PC-3 (cell line): Measurements from ENCODE around the gene ANKS1B. TPM values are rescaled to one million over a fixed set of nuclear protein-coding genes. Genes with fewer than 3 reads are reported as not detected.

Source experiments
- ATAC-seq: fragments of 200-7000 bp; cut with Tn5 transposase; 2 replicates; pipeline ENCODE4 v1.9.1; 2020; ENCODE audit warnings: mild to moderate bottlenecking, moderate library complexity
- BruUV-seq: library from RNA; stranded (reverse); fragments of 400-500 nt; replicated peaks from 2 replicates; lab custom pipeline; 2021; lab: Mats Ljungman, UMichigan
- CTCF ChIA-PET: fragments of 300-600 bp; sonication (Branson Sonifier 250); formaldehyde crosslinking; loops from one replicate; lab custom pipeline; 2022; ENCODE audit warnings: antibody characterized with exemption; lab: Charles Lee
- POLR2A ChIA-PET: fragments of 300-600 bp; sonication (Branson Sonifier 250); formaldehyde crosslinking; loops from one replicate; lab custom pipeline; 2022; ENCODE audit warnings: antibody characterized with exemption; ENCODE audit not compliant: unreplicated experiment; lab: Charles Lee
- DNase-seq: peaks from one replicate; pipeline ENCODE4 v3.0.0-alpha.2; 2015
- H2AFZ ChIP-seq: fragments of 300-600 bp; sonication (generic); 2 replicates; pipeline ENCODE4 v1.6.0; 2016; ENCODE audit warnings: antibody characterized with exemption, low read length
- H3F3A ChIP-seq: fragments of 300-600 bp; sonication (generic); one replicate; pipeline ENCODE4 v1.6.0; 2017; ENCODE audit warnings: antibody characterized with exemption, low read length, control low read depth, mild to moderate bottlenecking; ENCODE audit not compliant: unreplicated experiment
- H3K27ac ChIP-seq: fragments of 300-600 bp; sonication (generic); 2 replicates; pipeline ENCODE4 v1.5.1; 2016; ENCODE audit warnings: mild to moderate bottlenecking, low read length
- H3K27me3 ChIP-seq: fragments of 300-600 bp; sonication (generic); 2 replicates; pipeline ENCODE4 v1.6.1; 2016; ENCODE audit warnings: low read length, mixed read lengths
- H3K36me3 ChIP-seq: fragments of 300-600 bp; sonication (generic); 2 replicates; pipeline ENCODE4 v1.6.1; 2016; ENCODE audit warnings: low read depth, mixed run types, low read length, mixed read lengths
- H3K4me1 ChIP-seq: fragments of 300-600 bp; sonication (generic); 2 replicates; pipeline ENCODE4 v1.5.1; 2016; ENCODE audit warnings: low read length; ENCODE audit not compliant: insufficient read depth
- H3K4me2 ChIP-seq: fragments of 300-600 bp; sonication (generic); 2 replicates; pipeline ENCODE4 v1.6.0; 2016; ENCODE audit warnings: low read length
- H3K4me3 ChIP-seq: fragments of 300-600 bp; sonication (generic); 2 replicates; pipeline ENCODE4 v1.5.1; 2016; ENCODE audit warnings: mild to moderate bottlenecking, low read length, mixed read lengths
- H3K79me2 ChIP-seq: fragments of 300-600 bp; sonication (generic); 2 replicates; pipeline ENCODE4 v1.6.1; 2017; ENCODE audit warnings: low read length, mixed read lengths
- H3K9ac ChIP-seq: fragments of 300-600 bp; sonication (generic); 2 replicates; pipeline ENCODE4 v1.6.0; 2016; ENCODE audit warnings: mild to moderate bottlenecking, low read length
- H3K9me2 ChIP-seq: fragments of 300-600 bp; sonication (generic); replicated peaks from 2 replicates; pipeline ENCODE4 v1.6.1; 2016; ENCODE audit warnings: mixed run types, low read length, mixed read lengths
- H3K9me3 ChIP-seq: fragments of 300-600 bp; sonication (generic); 2 replicates; pipeline ENCODE4 v1.6.1; 2016; ENCODE audit warnings: low read length, mixed read lengths
- H4K20me1 ChIP-seq: fragments of 300-600 bp; sonication (generic); 2 replicates; pipeline ENCODE4 v1.6.1; 2016; ENCODE audit warnings: low read length, mixed read lengths
- CTCF ChIP-seq: fragments of 300-600 bp; sonication (generic); conservative IDR thresholded peaks from 2 replicates; pipeline ENCODE4 v1.5.1; 2017; ENCODE audit warnings: antibody characterized with exemption, low read depth, mild to moderate bottlenecking, low read length
- EZH2 ChIP-seq: fragments of 300-600 bp; sonication (generic); IDR thresholded peaks from one replicate; pipeline ENCODE4 v1.6.1; 2017; ENCODE audit warnings: antibody characterized with exemption, mild to moderate bottlenecking, low read length; ENCODE audit not compliant: unreplicated experiment
- EZH2phosphoT487 ChIP-seq: fragments of 300-600 bp; sonication (generic); IDR thresholded peaks from 2 replicates; pipeline ENCODE4 v1.6.1; 2018; ENCODE audit warnings: mild to moderate bottlenecking, antibody characterized with exemption, low read length, borderline replicate concordance
- intact Hi-C: fragments of 100-400 bp; cut with micrococcal nuclease; formaldehyde crosslinking; loops from 2 replicates; pipeline ENCODE4 v1.9.0; 2023
- total RNA-seq: library from RNA; depleted of rRNA; stranded (reverse); fragments of >200 nt; gene quantifications from 2 replicates; pipeline ENCODE4 v1.2.3, GENCODE V29; 2014

The ANKS1B gene
- total RNA-seq, 1 experiment from 2014 or later: 0.07 TPM

DNA sequence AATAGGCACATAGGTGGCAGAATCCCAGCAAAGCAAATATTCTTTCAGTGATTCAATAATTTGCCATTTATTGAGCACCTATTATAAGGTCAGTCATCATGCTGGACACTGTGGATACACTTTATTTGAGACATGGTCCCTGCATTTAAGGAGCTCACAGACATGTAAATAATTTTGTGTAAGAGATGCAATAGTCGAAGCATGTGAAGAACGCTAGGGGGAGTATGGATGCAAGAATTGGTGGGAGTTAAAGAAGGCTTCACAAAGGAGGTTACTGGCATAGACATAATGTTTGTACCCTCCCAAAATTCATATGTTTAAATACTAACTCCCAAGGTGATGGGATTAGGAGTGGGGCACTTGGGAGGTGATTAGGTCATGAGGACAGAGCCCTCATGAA is 597.8 kb downstream of the ANKS1B start:
- Histone ChIP-seq H3K9ac (no peak overlapping the region), H3K4me1 (no peaks in the 10 kb centered on the region), H3K9me2 (no peaks in the 10 kb centered on the region), H3K79me2 (no peaks in the 10 kb centered on the region), H2AFZ (no peak overlapping the region), H3K27ac (no peak overlapping the region), H3F3A (no peaks in the 10 kb centered on the region), H3K9me3 (no peaks in the 10 kb centered on the region), H3K4me2 (no peak overlapping the region), H3K4me3 (no peak overlapping the region), H4K20me1 (no peaks in the 10 kb centered on the region), H3K36me3 (no peaks in the 10 kb centered on the region), H3K27me3 (no peaks in the 10 kb centered on the region; the same call in 1 of the 2 replicates)
- no TSS peak for BruUV-seq
- peak; percentile 76 for DNase-seq
- peak; percentile 79 for ATAC-seq
- intact Hi-C loops: loop anchor here (1.0 to 5.0 kb wide), 5 partner anchors 233 to 381 kb away; no protein-coding TSS in a partner anchor
- TF ChIP-seq EZH2phosphoT487: no peak
- TF ChIP-seq EZH2: no peak
- peak; percentile 89 for TF ChIP-seq CTCF
- POLR2A ChIA-PET: no interaction called here
- CTCF ChIA-PET: interaction anchor here (0.6 to 1.2 kb wide), 5 partner anchors 233 to 344 kb away, joined by 5 to 8 read pairs (median 7); no protein-coding TSS in a partner anchor

GRCh38 chr12:99383258-99383657 is 601.5 kb downstream of the ANKS1B start:
- CTCF ChIA-PET: interaction anchor here (0.6 kb wide), 1 partner anchor 204 kb away, joined by 9 read pairs; no protein-coding TSS in a partner anchor
- Histone ChIP-seq H3K4me1 (no peaks in the 10 kb centered on the region), H3K9me3 (no peaks in the 10 kb centered on the region), H3K9me2 (no peaks in the 10 kb centered on the region), H3K36me3 (no peaks in the 10 kb centered on the region), H3K9ac (no peak overlapping the region), H3K27me3 (no peaks in the 10 kb centered on the region), H3K27ac (no peak overlapping the region), H4K20me1 (no peaks in the 10 kb centered on the region), H3K79me2 (no peaks in the 10 kb centered on the region), H3K4me2 (no peak overlapping the region), H2AFZ (no peak overlapping the region), H3K4me3 (no peak overlapping the region), H3F3A (no peaks in the 10 kb centered on the region)
- intact Hi-C loops: no loop called here
- ATAC-seq (no peak), DNase-seq (no peak)
- TF ChIP-seq EZH2 (no peak), CTCF (no peak), EZH2phosphoT487 (no peak)
- no TSS peak for BruUV-seq
- POLR2A ChIA-PET: no interaction called here

DNA sequence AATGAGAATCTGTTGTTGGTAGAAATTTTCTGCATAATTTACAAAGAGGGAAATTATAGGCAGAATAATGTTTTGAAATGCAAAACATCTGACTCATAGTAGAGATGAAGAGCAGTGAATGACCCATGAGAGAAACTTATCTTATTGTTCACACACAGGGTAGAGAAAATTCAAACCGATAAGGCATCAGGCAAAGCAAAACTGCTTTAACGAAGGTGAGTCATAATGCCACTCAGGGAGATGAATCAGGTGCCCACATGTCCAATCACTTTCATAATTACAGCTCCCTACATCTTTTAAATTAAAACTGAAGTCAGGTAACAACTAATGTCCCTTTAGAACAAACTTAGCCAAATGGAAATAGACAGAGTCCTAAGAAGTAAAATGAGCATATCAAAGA is 602.7 kb downstream of the ANKS1B start:
- ATAC-seq (peak; percentile 29; the same call in 1 of the 2 replicates), DNase-seq (peak; percentile 25)
- Histone ChIP-seq H3K9me2 (no peaks in the 10 kb centered on the region), H3K4me1 (no peaks in the 10 kb centered on the region), H3K79me2 (no peaks in the 10 kb centered on the region), H3K27ac (no peak overlapping the region), H3K4me2 (no peak overlapping the region), H3K9ac (no peak overlapping the region), H3K27me3 (0 out of 2 replicates have a peak, but pooled peaks cover 5% of the 10 kb centered on the region), H3K4me3 (no peak overlapping the region), H3F3A (no peaks in the 10 kb centered on the region), H4K20me1 (no peaks in the 10 kb centered on the region), H2AFZ (no peak overlapping the region), H3K36me3 (no peaks in the 10 kb centered on the region), H3K9me3 (no peaks in the 10 kb centered on the region)
- no TSS peak for BruUV-seq
- intact Hi-C loops: no loop called here
- no peak for TF ChIP-seq CTCF
- TF ChIP-seq EZH2phosphoT487: no peak
- TF ChIP-seq EZH2: no peak
- POLR2A ChIA-PET: no interaction called here
- CTCF ChIA-PET: no interaction called here
